ENCODE measurements around the gene ATXN7L1.

ATXN7L1 gene

DNA sequence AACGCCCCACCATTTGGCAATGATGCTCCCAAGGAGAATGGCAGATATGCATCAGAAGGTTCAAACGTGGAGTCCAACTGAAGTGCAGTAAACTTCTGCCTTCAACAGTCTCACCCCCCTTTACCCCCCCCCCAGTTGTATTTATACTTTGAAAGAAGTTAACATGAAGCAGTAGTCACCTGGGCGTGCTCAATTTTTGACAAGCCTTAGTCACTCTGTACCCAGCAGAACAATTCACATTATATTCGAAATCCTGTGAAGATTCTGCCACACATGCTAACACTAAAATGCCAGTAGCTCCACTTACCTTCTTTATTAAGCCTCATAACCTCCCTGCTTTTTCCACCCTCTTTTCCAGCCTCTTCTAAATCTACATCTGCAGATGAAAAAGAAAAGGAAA lies 894 bp downstream of the ATXN7L1 start:
- TF ChIP-seq, protein P1, sequence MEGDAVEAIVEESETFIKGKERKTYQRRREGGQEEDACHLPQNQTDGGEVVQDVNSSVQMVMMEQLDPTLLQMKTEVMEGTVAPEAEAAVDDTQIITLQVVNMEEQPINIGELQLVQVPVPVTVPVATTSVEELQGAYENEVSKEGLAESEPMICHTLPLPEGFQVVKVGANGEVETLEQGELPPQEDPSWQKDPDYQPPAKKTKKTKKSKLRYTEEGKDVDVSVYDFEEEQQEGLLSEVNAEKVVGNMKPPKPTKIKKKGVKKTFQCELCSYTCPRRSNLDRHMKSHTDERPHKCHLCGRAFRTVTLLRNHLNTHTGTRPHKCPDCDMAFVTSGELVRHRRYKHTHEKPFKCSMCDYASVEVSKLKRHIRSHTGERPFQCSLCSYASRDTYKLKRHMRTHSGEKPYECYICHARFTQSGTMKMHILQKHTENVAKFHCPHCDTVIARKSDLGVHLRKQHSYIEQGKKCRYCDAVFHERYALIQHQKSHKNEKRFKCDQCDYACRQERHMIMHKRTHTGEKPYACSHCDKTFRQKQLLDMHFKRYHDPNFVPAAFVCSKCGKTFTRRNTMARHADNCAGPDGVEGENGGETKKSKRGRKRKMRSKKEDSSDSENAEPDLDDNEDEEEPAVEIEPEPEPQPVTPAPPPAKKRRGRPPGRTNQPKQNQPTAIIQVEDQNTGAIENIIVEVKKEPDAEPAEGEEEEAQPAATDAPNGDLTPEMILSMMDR (IDR thresholded peaks at IDR 0.05; ENCODE audit: low read depth, low read length, missing control alignments), result no peak
- H3K4me3 ChIP-seq (replicated peaks; ENCODE audit: low read depth, low read length), result peak overlapping the region; percentile 91
- no peak for DNase-seq (ENCODE audit: extremely low read depth, low read depth)

DNA sequence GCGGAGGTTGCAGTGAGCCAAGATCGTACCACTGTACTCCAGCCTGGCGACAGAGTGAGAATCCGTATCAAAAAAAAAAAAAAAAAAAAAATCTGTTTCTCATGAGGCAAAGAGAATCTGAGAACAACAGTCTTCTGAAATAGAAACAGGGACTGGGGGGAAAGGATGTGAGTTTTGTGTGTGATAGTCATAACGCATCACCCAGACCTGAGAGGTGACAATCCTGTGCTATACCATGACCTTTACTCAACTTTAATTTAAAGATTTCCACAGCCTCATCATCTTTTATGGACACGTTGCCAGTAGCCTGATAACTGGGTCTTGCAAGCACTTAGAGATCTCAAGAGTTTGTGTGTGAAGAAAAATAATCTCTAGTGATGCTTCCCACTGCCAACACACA lies 2.3 kb downstream of the ATXN7L1 start:
- TF ChIP-seq, protein P1 (IDR thresholded peaks at IDR 0.05; ENCODE audit: low read depth, low read length, missing control alignments), result no peak
- DNase-seq (ENCODE audit: extremely low read depth, low read depth), result no peak
- no peak overlapping the region for H3K4me3 ChIP-seq (replicated peaks; ENCODE audit: low read depth, low read length)

DNA sequence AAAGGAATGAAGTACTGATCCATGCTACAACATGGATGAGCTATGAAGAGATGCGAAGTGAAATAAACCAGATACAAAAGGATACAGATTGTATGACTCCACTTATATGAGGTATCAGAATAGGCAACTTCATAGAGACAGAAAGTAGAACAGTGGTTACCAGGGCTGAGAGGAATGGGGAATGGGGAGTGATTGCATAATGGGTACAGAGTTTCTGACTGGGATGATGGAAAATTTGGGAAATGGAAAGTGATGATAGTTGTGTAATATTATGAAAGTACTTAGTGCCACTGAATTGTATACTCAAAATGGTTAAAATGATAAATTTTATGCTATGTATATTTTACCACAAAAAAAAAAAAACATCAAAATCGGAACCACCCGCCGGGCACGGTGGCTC lies 3.9 kb downstream of the ATXN7L1 start:
- TF ChIP-seq, protein P1 (IDR thresholded peaks at IDR 0.05; ENCODE audit: low read depth, low read length, missing control alignments), result no peak
- no peak for DNase-seq (ENCODE audit: extremely low read depth, low read depth)

DNA sequence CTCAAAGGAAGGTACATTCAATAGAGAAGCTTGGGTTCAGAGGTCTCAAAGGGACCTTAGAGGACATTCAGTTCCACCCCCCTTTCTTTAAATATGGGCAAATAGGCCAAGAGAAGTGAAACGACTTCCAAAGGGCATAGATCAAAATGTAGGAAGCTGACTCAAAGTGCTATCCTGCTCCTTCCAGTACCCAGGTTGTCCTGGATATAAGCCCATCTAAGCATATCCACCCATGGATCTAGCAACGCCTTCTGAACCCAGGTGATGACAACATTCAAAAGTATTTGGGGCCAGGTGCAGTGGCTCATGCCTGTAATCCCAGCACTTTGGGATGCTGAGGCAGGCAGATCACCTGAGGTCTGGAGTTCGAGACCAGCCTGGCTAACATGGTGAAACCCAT lies 5.3 kb downstream of the ATXN7L1 start:
- TF ChIP-seq, protein P1 (IDR thresholded peaks at IDR 0.05; ENCODE audit: low read depth, low read length, missing control alignments), result no peak
- no peak overlapping the region for H3K4me3 ChIP-seq (replicated peaks; ENCODE audit: low read depth, low read length)
- DNase-seq (ENCODE audit: extremely low read depth, low read depth), result no peak

More for the DNA sequence above, 3.9 kb downstream of the ATXN7L1 start:
- no peak overlapping the region for H3K4me3 ChIP-seq (replicated peaks; ENCODE audit: low read depth, low read length)

DNA sequence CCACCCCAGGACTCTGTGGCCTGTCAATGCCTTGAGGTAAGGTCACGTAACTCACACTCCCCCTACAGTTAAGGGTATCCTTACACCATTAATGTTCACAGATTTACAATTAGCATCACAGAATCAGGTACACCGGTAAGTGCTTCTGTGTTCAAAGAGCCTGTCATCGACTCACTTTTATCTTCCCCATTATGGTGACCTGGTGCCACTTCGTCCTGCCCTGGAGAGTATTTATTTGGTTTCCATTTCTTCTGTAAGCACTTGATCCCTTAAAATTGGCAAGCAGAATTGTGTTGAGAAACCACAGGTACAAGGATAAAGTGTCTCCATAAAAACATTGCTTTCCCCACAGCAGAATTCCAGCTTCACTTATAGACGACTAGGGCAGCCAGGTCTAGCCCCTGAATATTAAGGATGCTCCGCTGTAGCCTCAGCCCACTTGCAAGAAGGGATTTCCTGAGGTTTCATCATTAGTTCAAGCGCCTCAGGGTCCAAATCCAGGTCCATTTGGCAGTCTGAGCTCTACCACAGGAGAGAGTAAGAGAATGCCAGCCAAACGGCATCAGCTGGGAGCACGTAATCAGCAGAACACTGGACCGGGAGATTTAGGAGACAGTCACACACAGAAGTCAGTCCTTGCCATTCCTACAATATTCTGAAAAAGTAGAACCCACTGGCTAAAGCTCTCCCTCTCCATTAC lies 10.1 kb downstream of the ATXN7L1 start:
- H3K4me3 ChIP-seq (replicated peaks; ENCODE audit: low read depth, low read length), result no peak overlapping the region
- TF ChIP-seq, protein P1 (IDR thresholded peaks at IDR 0.05; ENCODE audit: low read depth, low read length, missing control alignments), result no peak
- DNase-seq (ENCODE audit: extremely low read depth, low read depth), result no peak

DNA sequence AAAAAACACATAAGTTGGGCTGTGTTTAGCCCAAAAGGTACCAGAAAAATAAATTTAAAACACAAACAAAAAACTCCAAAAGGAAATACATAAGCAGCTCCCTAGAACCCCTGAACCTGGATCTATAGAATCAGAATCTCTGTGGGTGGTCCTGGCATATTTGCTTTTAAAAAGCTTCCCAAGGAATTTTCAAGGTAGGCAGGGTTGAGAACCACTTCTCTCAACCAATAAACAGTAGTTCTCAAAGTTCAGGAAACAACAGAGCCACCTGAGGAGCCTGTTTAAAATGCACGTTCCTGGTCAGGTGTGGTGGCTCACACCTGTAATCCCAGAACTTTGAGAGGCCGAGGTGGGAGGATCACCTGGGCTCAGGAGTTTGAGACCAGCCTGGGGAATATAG lies 12.5 kb downstream of the ATXN7L1 start:
- TF ChIP-seq, protein P1 (IDR thresholded peaks at IDR 0.05; ENCODE audit: low read depth, low read length, missing control alignments), result no peak
- no peak overlapping the region for H3K4me3 ChIP-seq (replicated peaks; ENCODE audit: low read depth, low read length)
- no peak for DNase-seq (ENCODE audit: extremely low read depth, low read depth)

DNA sequence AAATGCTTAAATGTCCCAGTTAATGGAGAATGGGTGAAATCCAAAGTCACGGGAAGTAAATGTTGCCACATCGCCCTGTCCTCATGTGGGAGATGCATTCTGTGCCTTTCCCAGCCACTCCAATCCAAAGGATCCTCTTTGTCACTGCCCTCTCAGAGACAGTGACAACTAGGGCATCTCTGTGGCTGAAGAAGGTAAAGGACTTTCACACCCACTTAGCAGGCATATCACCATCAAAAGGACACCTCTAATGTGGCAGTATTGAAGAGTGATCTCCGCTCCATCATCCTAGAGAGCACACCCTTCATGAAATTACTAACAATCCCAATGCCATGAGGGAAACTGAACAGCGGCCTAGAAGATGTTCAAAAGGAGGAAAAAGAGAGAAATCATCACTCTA lies 13.6 kb downstream of the ATXN7L1 start:
- TF ChIP-seq, protein P1 (IDR thresholded peaks at IDR 0.05; ENCODE audit: low read depth, low read length, missing control alignments), result no peak
- H3K4me3 ChIP-seq (replicated peaks; ENCODE audit: low read depth, low read length), result no peak overlapping the region
- DNase-seq (ENCODE audit: extremely low read depth, low read depth), result no peak

Data from HFF-Myc (cell line).